ENCODE data around the gene MRPL46. TPM values are rescaled to one million over a fixed set of nuclear protein-coding genes. Genes with fewer than 3 reads are reported as not detected.
"Not testable (repeated sequence)": the region's sequence is repeated elsewhere in the genome, so short reads cannot be mapped to it uniquely, and the experiment has no call there.

Gene MRPL46
- total RNA-seq, 1 donor from 2014 or later: 24.9 TPM

DNA sequence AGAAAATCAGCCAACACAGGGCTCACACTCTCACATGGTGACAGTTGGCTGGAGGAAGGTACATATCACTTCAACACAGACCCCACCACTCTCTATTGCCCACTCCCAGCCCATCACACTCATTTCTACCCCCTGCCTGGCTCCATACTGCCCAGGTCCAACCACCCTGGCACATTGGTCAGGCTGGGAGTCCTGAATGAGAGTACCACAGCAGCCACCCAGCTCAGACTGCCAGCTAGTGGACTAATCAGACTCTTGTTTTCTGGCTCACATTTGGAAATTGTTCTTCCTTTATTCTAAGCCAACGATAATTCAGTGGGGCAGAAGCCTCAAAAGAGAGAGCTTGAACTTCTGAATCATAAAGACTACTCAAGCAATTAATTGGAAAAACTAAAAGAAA lies 20.0 kb downstream of the MRPL46 start:
- Mint-ChIP-seq H3K27me3 (peaks cover 26% of the 10 kb centered on the region), H3K4me3 (ENCODE audit: low read depth) (no peak overlapping the region), H3K36me3 (ENCODE audit: insufficient read depth) (no peaks in the 10 kb centered on the region), H3K9me3 (ENCODE audit: low read depth) (peaks cover 15% of the 10 kb centered on the region), H3K27ac (no peak overlapping the region), H3K4me1 (ENCODE audit: low read depth) (no peaks in the 10 kb centered on the region)
- DNase-seq (ENCODE audit: low spot score, unreplicated experiment): no peak
- TF ChIP-seq, protein P1, sequence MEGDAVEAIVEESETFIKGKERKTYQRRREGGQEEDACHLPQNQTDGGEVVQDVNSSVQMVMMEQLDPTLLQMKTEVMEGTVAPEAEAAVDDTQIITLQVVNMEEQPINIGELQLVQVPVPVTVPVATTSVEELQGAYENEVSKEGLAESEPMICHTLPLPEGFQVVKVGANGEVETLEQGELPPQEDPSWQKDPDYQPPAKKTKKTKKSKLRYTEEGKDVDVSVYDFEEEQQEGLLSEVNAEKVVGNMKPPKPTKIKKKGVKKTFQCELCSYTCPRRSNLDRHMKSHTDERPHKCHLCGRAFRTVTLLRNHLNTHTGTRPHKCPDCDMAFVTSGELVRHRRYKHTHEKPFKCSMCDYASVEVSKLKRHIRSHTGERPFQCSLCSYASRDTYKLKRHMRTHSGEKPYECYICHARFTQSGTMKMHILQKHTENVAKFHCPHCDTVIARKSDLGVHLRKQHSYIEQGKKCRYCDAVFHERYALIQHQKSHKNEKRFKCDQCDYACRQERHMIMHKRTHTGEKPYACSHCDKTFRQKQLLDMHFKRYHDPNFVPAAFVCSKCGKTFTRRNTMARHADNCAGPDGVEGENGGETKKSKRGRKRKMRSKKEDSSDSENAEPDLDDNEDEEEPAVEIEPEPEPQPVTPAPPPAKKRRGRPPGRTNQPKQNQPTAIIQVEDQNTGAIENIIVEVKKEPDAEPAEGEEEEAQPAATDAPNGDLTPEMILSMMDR (IDR thresholded peaks at IDR 0.05; ENCODE audit: unreplicated experiment): no peak

DNA sequence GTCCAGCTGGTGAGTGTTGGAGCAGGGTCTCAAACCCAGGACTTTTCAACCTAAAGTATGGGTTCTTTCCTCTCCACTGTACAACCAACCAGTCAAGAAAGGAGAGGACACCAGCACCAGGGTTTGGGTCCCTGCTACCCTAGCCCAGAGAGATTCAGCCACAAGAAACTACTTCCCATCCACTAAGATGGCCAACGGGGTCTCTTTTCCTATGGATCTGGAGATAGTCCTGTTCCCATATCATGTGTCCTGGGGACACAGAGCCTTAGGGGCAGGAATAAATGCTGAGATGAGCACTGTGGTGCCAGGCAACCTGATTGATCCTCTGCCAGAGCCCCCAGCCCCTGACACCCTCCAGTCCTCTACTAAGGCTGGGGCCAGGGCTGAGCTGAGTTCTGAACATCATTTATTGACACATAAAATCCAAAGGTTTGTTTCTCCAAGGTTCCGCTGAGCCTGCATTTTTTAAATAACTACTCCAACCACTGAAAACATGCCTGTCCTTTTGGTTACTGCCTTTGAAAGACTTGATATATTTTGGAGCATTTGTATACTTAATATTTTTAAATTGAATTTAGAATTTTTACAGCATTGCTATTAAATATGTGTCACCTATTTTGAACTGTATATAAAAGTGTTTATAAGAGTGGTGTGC lies 26.0 kb downstream of the MRPL46 start:
- TF ChIP-seq, protein P1 (IDR thresholded peaks at IDR 0.05; ENCODE audit: unreplicated experiment): no peak
- no peak for DNase-seq (ENCODE audit: low spot score, unreplicated experiment)
- no peaks in the 10 kb centered on the region for H3K4me1 Mint-ChIP-seq (ENCODE audit: low read depth)
- no peak overlapping the region for H3K27ac Mint-ChIP-seq
- peaks cover 15% of the 10 kb centered on the region for H3K9me3 Mint-ChIP-seq (ENCODE audit: low read depth)
- H3K36me3 Mint-ChIP-seq (ENCODE audit: insufficient read depth): no peaks in the 10 kb centered on the region
- peaks cover 7% of the 10 kb centered on the region for H3K27me3 Mint-ChIP-seq
- H3K4me3 Mint-ChIP-seq (ENCODE audit: low read depth): no peak overlapping the region

DNA sequence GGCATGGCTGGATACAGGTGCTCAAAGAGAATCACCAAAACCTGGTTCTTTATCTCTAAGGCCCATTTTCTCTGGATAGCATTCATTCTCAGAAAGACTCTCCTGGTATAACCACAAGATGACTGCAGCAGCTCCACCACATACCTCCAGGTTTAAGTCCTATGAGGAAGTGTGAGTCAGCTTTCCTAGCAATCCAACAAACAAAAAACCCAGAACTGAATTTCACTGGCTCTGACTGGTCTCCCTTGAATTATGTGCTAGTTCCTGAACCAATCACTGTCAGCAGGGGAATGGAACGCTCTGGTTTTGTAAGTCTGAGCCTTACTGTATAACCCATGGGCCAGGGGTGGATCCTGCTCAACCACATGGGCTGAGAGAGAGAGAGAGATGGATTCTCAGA lies 27.2 kb downstream of the MRPL46 start:
- H3K4me1 Mint-ChIP-seq (ENCODE audit: low read depth): no peaks in the 10 kb centered on the region
- TF ChIP-seq, protein P1 (IDR thresholded peaks at IDR 0.05; ENCODE audit: unreplicated experiment): no peak
- peaks cover 11% of the 10 kb centered on the region for H3K9me3 Mint-ChIP-seq (ENCODE audit: low read depth)
- H3K27me3 Mint-ChIP-seq: peaks cover 7% of the 10 kb centered on the region
- H3K4me3 Mint-ChIP-seq (ENCODE audit: low read depth): no peak overlapping the region
- DNase-seq (ENCODE audit: low spot score, unreplicated experiment): no peak
- no peaks in the 10 kb centered on the region for H3K36me3 Mint-ChIP-seq (ENCODE audit: insufficient read depth)
- H3K27ac Mint-ChIP-seq: no peak overlapping the region

DNA sequence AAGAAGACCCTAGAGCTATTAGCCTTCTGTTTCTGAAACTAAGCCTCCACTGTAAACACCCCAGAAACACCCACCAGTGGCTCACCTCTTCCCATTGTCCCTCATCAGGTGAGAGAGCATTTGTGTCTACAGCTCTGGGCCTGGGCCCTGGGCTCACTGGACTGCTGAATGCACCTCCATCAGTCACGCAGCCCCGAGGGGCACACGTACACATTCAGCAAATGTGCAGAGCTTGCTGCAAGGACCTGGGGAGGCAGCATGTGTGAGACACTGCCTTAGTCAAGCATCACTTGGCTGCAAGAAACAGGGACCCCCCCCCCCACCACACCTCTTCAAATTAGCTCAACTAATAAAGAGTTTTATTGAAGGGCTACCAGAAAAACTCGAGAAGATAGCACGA lies 29.0 kb downstream of the MRPL46 start:
- no peak overlapping the region for H3K4me3 Mint-ChIP-seq (ENCODE audit: low read depth)
- no peaks in the 10 kb centered on the region for H3K36me3 Mint-ChIP-seq (ENCODE audit: insufficient read depth)
- H3K27me3 Mint-ChIP-seq: peaks cover 11% of the 10 kb centered on the region
- TF ChIP-seq, protein P1 (IDR thresholded peaks at IDR 0.05; ENCODE audit: unreplicated experiment): no peak
- peaks cover under 1% of the 10 kb centered on the region for H3K9me3 Mint-ChIP-seq (ENCODE audit: low read depth)
- H3K27ac Mint-ChIP-seq: no peak overlapping the region
- no peaks in the 10 kb centered on the region for H3K4me1 Mint-ChIP-seq (ENCODE audit: low read depth)
- no peak for DNase-seq (ENCODE audit: low spot score, unreplicated experiment)

DNA sequence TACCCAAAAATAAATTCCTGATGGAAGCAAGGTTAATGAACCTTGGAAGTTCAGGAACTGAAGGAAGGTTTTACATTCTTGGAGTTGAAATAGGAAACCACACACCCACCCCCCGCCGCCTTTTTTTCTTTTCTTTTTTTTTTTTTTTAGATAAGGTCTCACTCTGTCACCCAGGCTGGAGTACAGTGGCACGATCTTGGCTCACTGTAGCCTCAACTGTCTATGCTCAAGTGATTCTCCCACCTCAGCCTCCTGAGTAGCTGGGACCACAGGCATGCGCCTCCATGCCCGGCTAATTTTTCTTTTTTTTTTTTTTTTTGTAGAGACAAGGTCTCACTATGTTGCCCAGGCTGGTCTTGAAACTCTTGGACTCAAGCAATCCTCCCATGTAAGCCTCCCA lies 33.1 kb downstream of the MRPL46 start:
- not testable (repeated sequence) for H3K9me3 Mint-ChIP-seq (ENCODE audit: low read depth); DNase-seq (ENCODE audit: low spot score, unreplicated experiment); H3K4me1 Mint-ChIP-seq (ENCODE audit: low read depth); H3K4me3 Mint-ChIP-seq (ENCODE audit: low read depth); H3K36me3 Mint-ChIP-seq (ENCODE audit: insufficient read depth); H3K27ac Mint-ChIP-seq
- peaks cover 18% of the 10 kb centered on the region for H3K27me3 Mint-ChIP-seq

DNA sequence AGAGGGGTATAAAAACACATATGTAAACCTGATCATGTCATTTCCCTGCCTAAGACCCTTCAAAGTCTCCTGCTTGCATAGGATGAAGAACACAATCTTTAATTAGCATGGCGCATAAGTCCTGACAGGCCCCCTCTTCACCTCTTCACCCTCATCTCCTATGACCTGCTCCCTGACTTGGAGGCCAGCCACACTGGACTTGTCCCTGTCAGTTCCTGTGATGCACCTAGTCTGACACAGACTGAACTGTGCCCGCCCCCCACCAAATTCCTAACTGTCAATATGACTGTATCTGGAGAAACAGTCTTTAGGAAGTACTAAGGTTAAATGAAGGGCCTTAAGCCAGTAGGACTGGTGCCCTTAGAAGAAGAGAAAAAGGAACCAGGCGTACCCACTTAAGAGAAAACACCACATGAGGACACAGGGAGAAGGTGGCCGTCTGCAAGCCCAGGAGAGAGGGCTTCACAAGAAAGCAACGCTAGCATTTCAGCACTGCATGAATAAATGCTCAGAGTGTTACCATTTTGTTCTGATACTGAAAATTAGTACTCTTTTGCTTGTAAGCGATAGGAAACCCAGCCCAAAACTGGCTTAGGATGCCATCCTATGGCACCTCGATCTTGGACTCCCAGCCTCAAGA lies 34.0 kb downstream of the MRPL46 start:
- TF ChIP-seq, protein P1 (IDR thresholded peaks at IDR 0.05; ENCODE audit: unreplicated experiment): no peak
- Mint-ChIP-seq H3K4me1 (ENCODE audit: low read depth) (no peaks in the 10 kb centered on the region), H3K36me3 (ENCODE audit: insufficient read depth) (no peaks in the 10 kb centered on the region), H3K27ac (no peak overlapping the region), H3K27me3 (peaks cover 22% of the 10 kb centered on the region), H3K9me3 (ENCODE audit: low read depth) (no peaks in the 10 kb centered on the region), H3K4me3 (ENCODE audit: low read depth) (no peak overlapping the region)
- no peak for DNase-seq (ENCODE audit: low spot score, unreplicated experiment)
